LoVo (cell line): Measurements from ENCODE around the gene KIAA1328.
"Not testable (repeated sequence)": the region's sequence is repeated elsewhere in the genome, so short reads cannot be mapped to it uniquely, and the experiment has no call there.

Source experiments
- DNase-seq: peaks from one replicate; pipeline ENCODE4 v3.0.0-alpha.2; 2016; ENCODE audit warnings: low spot score

The KIAA1328 gene

GRCh38 chr18:36828630-36829361 lies at the start of gene KIAA1328, which contains the start of gene TPGS2:
Gene KIAA1328 (plus strand): TSS chr18:36829127. CDS start chr18:36829139, 12 bp downstream.
Gene TPGS2 (minus strand): TSS chr18:36829002. CDS start chr18:36828767, 235 bp downstream.
- DNase-seq, result peak; percentile 86

- DNase-seq, result no peak
These were observed 48.2 kb upstream of the KIAA1328 start for GRCh38 chr18:36780748-36781147.

- no peak for DNase-seq
These were observed 46.2 kb upstream of the KIAA1328 start for GRCh38 chr18:36782710-36783109.

- no peak for DNase-seq
These were observed 45.1 kb upstream of the KIAA1328 start for GRCh38 chr18:36783792-36784191.

- peak; percentile 3 for DNase-seq
These were observed 42.2 kb upstream of the KIAA1328 start for GRCh38 chr18:36786686-36787085.

GRCh38 chr18:36792634-36793283 lies 36.2 kb upstream of the KIAA1328 start:
- no peak for DNase-seq

- DNase-seq, result no peak
These were observed 30.0 kb upstream of the KIAA1328 start for GRCh38 chr18:36798738-36799473.

GRCh38 chr18:36805105-36805504 lies 23.8 kb upstream of the KIAA1328 start:
- no peak for DNase-seq

DNA sequence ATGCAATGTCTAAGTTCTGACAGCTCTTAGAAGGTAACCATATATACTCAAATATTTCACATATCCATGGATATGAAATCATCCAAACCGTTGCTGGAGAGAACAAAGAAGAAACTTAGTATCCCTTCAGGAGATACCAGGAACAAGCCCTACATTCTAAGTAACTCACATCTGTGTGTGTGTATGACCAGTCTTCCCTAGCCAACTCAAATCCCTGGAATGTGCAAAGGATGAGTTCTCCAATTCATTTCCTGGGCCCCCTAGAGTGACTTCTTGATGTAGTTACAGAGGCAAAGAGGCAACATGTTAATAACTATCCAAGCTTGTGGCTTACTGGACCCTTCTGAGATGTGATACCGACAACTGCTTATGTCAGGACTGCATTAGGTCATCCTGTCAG lies 20.2 kb upstream of the KIAA1328 start:
- DNase-seq, result no peak

DNA sequence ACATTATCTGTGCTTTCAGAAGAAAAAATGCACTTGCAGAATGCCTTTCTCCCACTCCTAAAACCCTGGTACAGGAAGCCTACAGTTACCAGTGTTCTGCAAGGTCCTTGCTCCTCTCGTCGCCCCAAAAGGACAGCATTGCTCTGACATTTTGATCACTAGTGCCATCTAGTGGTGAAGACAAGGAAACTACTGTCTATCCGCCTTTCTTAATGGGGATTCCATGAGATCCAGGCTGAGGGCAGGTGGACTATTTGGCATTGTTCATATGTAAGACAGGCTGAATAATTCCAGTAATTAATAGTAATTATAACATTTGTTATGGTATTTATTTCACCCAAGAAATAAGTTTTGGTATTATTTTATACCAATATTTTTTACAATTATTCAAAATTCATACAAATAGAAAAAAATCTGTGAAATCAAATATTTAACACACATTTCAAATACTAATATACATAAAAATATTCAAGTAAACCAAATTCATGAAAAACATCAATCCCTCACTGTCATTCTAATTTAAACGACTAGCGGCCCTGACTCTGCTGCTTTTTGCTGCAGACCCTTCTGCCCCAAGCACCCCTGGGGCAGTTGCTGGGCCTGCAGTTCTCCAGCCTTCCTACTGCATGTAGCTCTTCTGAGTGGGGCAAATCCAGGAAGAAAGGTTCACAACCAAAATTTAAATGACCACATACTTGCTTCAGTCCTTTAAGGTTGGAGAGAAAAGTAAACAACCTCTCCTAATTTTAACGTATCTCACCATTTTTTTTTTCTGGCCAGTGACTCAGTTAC lies 19.1 kb upstream of the KIAA1328 start:
- DNase-seq, result peak; percentile 77

DNA sequence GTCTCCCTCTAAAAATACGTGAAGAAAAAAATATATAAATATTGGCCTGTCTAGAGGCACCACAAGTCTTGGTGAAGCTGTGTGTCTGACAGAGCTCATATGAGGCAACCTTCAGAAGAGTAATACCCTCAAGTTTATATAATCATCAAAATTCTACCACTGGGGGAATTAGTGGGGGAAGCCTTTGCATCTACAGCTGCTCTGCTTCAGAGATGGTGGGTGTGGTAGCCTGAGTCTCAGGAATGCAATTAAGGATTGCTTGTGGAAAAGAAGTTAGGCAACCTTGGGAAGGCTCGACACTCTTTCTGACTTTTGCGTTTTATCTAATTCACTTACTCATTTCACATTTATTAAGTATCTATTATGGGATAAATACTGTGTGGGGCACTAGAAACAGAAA lies 17.5 kb upstream of the KIAA1328 start:
- DNase-seq, result no peak

DNA sequence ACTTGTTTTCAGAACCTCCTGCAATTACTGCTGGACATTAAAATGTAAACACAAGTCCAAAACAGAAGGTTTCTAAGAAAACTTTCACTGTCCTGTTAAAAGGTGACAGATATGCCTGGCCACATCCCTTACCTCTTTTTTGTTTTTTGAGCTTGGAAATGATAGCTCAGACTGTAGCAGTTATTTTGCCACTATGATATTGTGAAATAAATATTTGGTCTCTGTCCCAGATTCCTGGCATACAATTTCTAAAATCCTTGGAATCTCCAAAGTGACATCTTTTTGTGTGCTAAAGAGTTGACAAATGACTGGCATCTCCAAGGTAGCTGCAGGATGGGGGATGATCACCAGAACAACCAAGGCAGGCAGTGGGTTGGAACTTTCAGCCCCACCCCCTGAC lies 17.0 kb upstream of the KIAA1328 start:
- DNase-seq, result no peak

GRCh38 chr18:36812678-36813077 lies 16.2 kb upstream of the KIAA1328 start:
- DNase-seq, result no peak

GRCh38 chr18:36813101-36813775 lies 15.7 kb upstream of the KIAA1328 start:
- DNase-seq, result no peak

GRCh38 chr18:36813824-36814223 lies 15.1 kb upstream of the KIAA1328 start:
- no peak for DNase-seq

DNA sequence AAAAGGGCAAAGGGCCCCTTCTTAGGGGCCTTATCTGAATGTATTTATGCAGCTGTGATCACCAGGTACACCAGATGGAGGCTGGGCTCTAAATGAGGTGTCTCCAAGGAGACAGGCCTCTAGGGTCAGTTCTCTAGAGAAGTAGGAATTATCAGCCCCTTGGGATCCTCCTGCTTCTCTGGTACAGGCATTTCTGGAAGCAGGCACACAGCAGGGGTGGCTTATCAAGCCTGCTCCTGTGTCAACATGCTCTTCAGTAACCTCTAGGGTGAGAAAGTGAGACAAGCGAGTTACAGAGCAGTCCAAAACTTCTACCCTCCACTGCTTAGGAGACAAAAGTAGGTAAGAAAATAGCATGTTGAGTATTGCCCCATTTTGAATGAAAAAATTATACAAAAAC lies 13.9 kb upstream of the KIAA1328 start:
- DNase-seq, result no peak

DNA sequence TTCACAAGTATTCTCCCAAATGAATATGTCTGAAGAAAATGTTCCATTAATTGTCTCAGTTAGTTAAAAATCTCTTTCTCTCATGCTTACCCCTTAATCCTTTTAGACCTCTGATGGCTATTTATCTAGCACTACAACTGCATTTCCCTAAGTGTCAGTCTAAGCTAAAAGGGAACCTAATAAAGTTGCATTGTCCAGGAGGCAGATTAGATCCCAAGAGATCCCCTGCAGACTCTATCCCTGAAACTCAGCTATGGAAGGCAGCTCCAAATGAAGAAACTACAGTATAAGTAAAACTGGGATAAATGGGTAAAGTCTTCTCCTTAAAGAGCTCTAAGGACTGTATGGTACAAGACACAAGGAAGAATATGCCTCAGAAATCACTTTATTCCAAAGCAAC lies 12.8 kb upstream of the KIAA1328 start:
- DNase-seq, result not testable (repeated sequence)

DNA sequence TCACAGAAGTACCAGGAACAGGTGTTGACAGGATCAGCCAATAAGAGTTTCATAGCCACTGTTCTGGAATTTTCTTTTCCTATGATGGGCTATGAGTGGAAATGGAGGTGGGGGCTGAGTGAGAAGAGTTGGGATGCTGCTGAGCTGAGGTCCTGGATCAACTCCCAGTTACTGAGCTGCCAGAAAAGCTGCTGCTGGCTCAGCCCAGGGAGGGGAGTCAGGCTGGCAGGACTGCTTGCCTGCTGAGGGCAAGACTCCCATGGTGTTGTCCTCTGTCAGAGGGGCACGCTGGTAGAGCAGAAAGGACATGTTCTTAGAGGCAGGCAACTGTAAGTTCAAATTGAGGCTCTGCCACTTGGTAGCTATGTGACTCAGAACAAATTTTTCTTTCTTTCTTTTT lies 11.9 kb upstream of the KIAA1328 start:
- no peak for DNase-seq

DNA sequence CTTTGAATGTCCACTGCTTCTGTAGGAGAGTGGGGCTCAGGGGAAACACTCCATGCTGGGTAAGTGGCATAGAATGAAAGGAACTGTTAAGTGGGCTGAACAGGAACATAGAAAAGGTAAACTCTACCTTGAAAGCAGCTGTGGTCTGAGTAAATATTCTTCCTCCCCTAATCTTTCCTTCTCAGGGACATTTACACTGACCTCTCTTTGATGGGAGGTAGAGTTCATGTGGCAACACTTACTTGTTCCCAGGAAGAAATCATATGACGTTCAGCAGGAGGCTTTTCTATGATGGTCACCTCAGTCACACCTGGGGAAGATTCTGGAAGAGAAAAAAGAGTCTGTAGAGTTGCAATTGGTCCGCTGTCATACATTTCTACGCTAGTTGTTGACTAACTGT lies 10.3 kb upstream of the KIAA1328 start:
- DNase-seq, result no peak

- DNase-seq, result no peak
These were observed 9.3 kb upstream of the KIAA1328 start for GRCh38 chr18:36819621-36820020.

DNA sequence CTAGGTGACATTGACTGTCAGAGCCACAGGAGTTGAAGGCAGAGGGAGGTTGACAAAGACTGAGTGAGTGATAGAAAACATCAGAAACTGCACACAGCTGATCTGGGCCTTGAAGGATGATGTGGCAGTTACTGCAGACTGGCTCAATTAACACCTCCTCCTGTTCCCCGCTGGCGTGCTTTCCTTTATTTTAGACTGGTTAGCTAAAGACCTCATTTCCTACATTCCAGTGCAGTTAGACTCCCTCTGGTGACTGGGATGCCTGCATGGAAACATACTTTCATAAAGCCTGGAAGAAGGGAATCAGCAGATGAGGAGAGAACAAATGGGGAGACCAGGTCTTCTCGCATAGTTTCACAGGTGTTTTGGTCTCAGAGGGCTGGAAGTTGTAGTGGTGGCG lies 7.2 kb upstream of the KIAA1328 start:
- no peak for DNase-seq

DNA sequence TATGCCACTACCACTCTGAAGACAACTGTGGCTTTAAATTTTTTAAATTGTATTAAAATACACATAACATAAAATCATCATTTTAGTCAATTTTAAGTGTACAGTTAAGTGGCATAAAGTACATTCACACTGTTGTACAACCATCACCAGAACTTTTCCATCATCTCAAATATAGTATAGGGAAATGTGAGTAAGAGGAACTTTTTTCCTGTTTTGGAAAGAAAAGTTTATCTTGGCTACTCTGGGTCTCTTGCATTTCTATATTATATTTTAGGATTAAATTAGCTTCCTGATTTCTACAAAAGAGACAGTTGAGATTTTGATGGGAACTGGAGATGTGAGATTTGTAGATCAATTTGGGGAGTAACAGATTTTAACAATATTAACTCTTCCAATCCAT lies 3.4 kb upstream of the KIAA1328 start:
- no peak for DNase-seq
